HepG2 (cell line): ENCODE data around the gene SIRT1. TPM values are rescaled to one million over a fixed set of nuclear protein-coding genes. Genes with fewer than 3 reads are reported as not detected.

Experiments used
- FLYWCH1 ChIP-seq: sonication (generic); formaldehyde crosslinking; IDR thresholded peaks from 2 replicates; pipeline ENCODE4 v1.8.1; 2023; ENCODE audit warnings: mild to moderate bottlenecking, missing genetic modification reagents
- FOXO1 ChIP-seq: sonication (generic); formaldehyde crosslinking; IDR thresholded peaks from 2 replicates; pipeline ENCODE4 v1.4.0; 2020; ENCODE audit warnings: missing genetic modification reagents
- GFI1 ChIP-seq: sonication (generic); formaldehyde crosslinking; IDR thresholded peaks from 2 replicates; pipeline ENCODE4 v1.5.0; 2020; ENCODE audit warnings: missing genetic modification reagents, mild to moderate bottlenecking, borderline replicate concordance
- HDAC6 ChIP-seq: fragments of 200-600 bp; sonication (generic); IDR thresholded peaks from 2 replicates; pipeline ENCODE4 v1.7.0; 2017; ENCODE audit warnings: mild to moderate bottlenecking, antibody characterized with exemption, low read length, low read depth
- HNRNPH1 ChIP-seq: fragments of 200-400 bp; formaldehyde crosslinking; optimal IDR thresholded peaks from 2 replicates; pipeline ENCODE3; 2017; ENCODE audit warnings: mild to moderate bottlenecking, low read depth, low read length
- JUNB ChIP-seq: sonication (generic); formaldehyde crosslinking; IDR thresholded peaks from 2 replicates; pipeline ENCODE4 v1.8.0; 2022; ENCODE audit warnings: missing genetic modification reagents, mild to moderate bottlenecking, borderline replicate concordance
- MED8 ChIP-seq: sonication (generic); formaldehyde crosslinking; IDR thresholded peaks from 2 replicates; pipeline ENCODE4 v1.8.1; 2023; ENCODE audit warnings: mild to moderate bottlenecking, missing genetic modification reagents; ENCODE audit not compliant: insufficient replicate concordance
- PCBP1 ChIP-seq: fragments of 200-400 bp; formaldehyde crosslinking; IDR thresholded peaks from 2 replicates; pipeline ENCODE4 v1.6.1; 2017; ENCODE audit warnings: mild to moderate bottlenecking, low read depth, low read length, borderline replicate concordance
- ZBTB10 ChIP-seq: sonication (generic); formaldehyde crosslinking; IDR thresholded peaks from 2 replicates; pipeline ENCODE4 v1.4.0; 2020; ENCODE audit warnings: missing genetic modification reagents, borderline replicate concordance
- ZBTB49 ChIP-seq: sonication (generic); formaldehyde crosslinking; IDR thresholded peaks from 2 replicates; pipeline ENCODE4 v1.4.0; 2020; ENCODE audit warnings: missing genetic modification reagents, borderline replicate concordance
- ZNF20 ChIP-seq: sonication (generic); formaldehyde crosslinking; IDR thresholded peaks from 2 replicates; pipeline ENCODE4 v1.4.0; 2020; ENCODE audit warnings: mild to moderate bottlenecking, moderate library complexity, missing genetic modification reagents
- ZNF280B ChIP-seq: sonication (generic); formaldehyde crosslinking; IDR thresholded peaks from 2 replicates; pipeline ENCODE4 v1.5.0; 2020; ENCODE audit warnings: missing genetic modification reagents, mild to moderate bottlenecking, borderline replicate concordance
- ZNF33B ChIP-seq: sonication (generic); formaldehyde crosslinking; IDR thresholded peaks from 2 replicates; pipeline ENCODE4 v1.5.1; 2020; ENCODE audit warnings: mild to moderate bottlenecking, missing genetic modification reagents
- ZNF577 ChIP-seq: sonication (generic); formaldehyde crosslinking; IDR thresholded peaks from 2 replicates; pipeline ENCODE4 v1.4.0; 2020; ENCODE audit warnings: mild to moderate bottlenecking, low read depth, missing genetic modification reagents, borderline replicate concordance
- ZNF703 ChIP-seq: sonication (generic); formaldehyde crosslinking; IDR thresholded peaks from 2 replicates; pipeline ENCODE4 v1.5.1; 2020; ENCODE audit warnings: missing genetic modification reagents, mild to moderate bottlenecking, moderate library complexity, borderline replicate concordance
- polyA plus RNA-seq, 8 experiments: library from polyadenylated mRNA; depleted of rRNA in 3 of 8; stranded (reverse) in 7 of 8; unstranded in 1 of 8; fragments of >200 nt; fragmentation: Illumina TruSeq in 4 of 8; extraction: Trizol in 4 of 8; gene quantifications; 2 replicates each; pipeline versions ENCODE4 v1.2.1 to v1.2.3, GENCODE V29; 2011 to 2016; ENCODE audit warnings: low read depth in 4 of 8, missing spikeins in 1 of 8, mixed read lengths in 1 of 8; ENCODE audit not compliant: insufficient read depth in 1 of 8
- total RNA-seq, 5 experiments: library from RNA; depleted of rRNA; stranded (reverse); fragments of >200 nt; fragmentation: Illumina TruSeq; extraction: Trizol; gene quantifications; 2 replicates each; pipeline ENCODE4 v1.2.3, GENCODE V29; 2016; ENCODE audit warnings: low read depth in 1 of 5
- TF ChIP-seq, protein P1 (sequence below), 2 experiments: IDR thresholded peaks; 2 replicates each; pipeline ENCODE4 v1.6.1; 2011 to 2012; ENCODE audit warnings: low read length in 2 of 2, borderline replicate concordance in 1 of 2, low read depth in 1 of 2, mild to moderate bottlenecking in 1 of 2, moderate library complexity in 1 of 2

Gene SIRT1
- total and polyA plus RNA-seq, 2 of the 13 experiments (the other 11 are each of a cell fraction or from before 2014, with no cell fraction given): 9.4 to 10.2 TPM

- no peak for TF ChIP-seq ZBTB10 (CRISPR knock-in tag)
- peak; percentile 35 for TF ChIP-seq MED8 (CRISPR knock-in tag)
- no peak for TF ChIP-seq FLYWCH1 (CRISPR knock-in tag)
- TF ChIP-seq HNRNPH1: no peak
- TF ChIP-seq HDAC6: no peak
- TF ChIP-seq ZNF577 (CRISPR knock-in tag): no peak
- 0 out of 2 replicates have a peak, but pooled peaks have one; percentile 44 for TF ChIP-seq ZNF33B (CRISPR knock-in tag)
- TF ChIP-seq GFI1: no peak; the same call in 1 of the 2 replicates
- TF ChIP-seq FOXO1: no peak; the same call in 1 of the 2 replicates
- TF ChIP-seq ZNF20 (CRISPR knock-in tag): no peak; the same call in 1 of the 2 replicates
- peak; percentile 53; the same call in 1 of the 2 replicates for TF ChIP-seq ZNF703
- TF ChIP-seq JUNB: no peak
- peak; percentile 55; the same call in 1 of the 2 replicates for TF ChIP-seq ZNF280B (CRISPR knock-in tag)
- TF ChIP-seq, protein P1, sequence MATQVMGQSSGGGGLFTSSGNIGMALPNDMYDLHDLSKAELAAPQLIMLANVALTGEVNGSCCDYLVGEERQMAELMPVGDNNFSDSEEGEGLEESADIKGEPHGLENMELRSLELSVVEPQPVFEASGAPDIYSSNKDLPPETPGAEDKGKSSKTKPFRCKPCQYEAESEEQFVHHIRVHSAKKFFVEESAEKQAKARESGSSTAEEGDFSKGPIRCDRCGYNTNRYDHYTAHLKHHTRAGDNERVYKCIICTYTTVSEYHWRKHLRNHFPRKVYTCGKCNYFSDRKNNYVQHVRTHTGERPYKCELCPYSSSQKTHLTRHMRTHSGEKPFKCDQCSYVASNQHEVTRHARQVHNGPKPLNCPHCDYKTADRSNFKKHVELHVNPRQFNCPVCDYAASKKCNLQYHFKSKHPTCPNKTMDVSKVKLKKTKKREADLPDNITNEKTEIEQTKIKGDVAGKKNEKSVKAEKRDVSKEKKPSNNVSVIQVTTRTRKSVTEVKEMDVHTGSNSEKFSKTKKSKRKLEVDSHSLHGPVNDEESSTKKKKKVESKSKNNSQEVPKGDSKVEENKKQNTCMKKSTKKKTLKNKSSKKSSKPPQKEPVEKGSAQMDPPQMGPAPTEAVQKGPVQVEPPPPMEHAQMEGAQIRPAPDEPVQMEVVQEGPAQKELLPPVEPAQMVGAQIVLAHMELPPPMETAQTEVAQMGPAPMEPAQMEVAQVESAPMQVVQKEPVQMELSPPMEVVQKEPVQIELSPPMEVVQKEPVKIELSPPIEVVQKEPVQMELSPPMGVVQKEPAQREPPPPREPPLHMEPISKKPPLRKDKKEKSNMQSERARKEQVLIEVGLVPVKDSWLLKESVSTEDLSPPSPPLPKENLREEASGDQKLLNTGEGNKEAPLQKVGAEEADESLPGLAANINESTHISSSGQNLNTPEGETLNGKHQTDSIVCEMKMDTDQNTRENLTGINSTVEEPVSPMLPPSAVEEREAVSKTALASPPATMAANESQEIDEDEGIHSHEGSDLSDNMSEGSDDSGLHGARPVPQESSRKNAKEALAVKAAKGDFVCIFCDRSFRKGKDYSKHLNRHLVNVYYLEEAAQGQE (IDR thresholded peaks at IDR 0.05; ENCODE audit: borderline replicate concordance in 1 of 2, low read depth in 1 of 2, low read length in 2 of 2): 0 out of 4 replicates have a peak, but pooled peaks of 1 of the 2 experiments have one; percentile 31
- no peak for TF ChIP-seq ZBTB49 (CRISPR knock-in tag)
- no peak for TF ChIP-seq PCBP1
These were observed 35.0 kb upstream of the SIRT1 start (continued) for GRCh38 chr10:67849331-67850011.
